Mesothelial cell of epicardium (in vitro differentiated cells): ENCODE measurements around the gene CBL. TPM values are rescaled to one million over a fixed set of nuclear protein-coding genes. Genes with fewer than 3 reads are reported as not detected.

ENCODE experiments used
- DNase-seq, 2 experiments: peaks; one replicate each; pipeline ENCODE4 v3.0.0; 2021; ENCODE audit warnings: low spot score in 2 of 2; ENCODE audit not compliant: unreplicated experiment in 2 of 2
- H3K27ac Mint-ChIP-seq: 2 replicates; pipeline ENCODE4 v1.8.0; 2021; ENCODE audit warnings: mixed read lengths
- H3K27me3 Mint-ChIP-seq: 2 replicates; pipeline ENCODE4 v1.8.0; 2021; ENCODE audit warnings: low read depth, mixed read lengths
- H3K36me3 Mint-ChIP-seq: 2 replicates; pipeline ENCODE4 v1.8.0; 2021; ENCODE audit warnings: mixed read lengths
- H3K4me1 Mint-ChIP-seq: 2 replicates; pipeline ENCODE4 v1.8.0; 2021; ENCODE audit warnings: mixed read lengths
- H3K4me3 Mint-ChIP-seq: 2 replicates; pipeline ENCODE4 v1.8.0; 2021; ENCODE audit warnings: mild to moderate bottlenecking, moderate library complexity, mixed read lengths
- H3K9me3 Mint-ChIP-seq: 2 replicates; pipeline ENCODE4 v1.8.0; 2021; ENCODE audit warnings: mixed read lengths
- total RNA-seq: library from RNA; stranded (reverse); gene quantifications from 3 replicates; pipeline ENCODE4 v1.2.1, GENCODE V29; 2021
- TF ChIP-seq, protein P1 (sequence below): fragments of 200-600 bp; sonication (generic); IDR thresholded peaks from one replicate; pipeline ENCODE4 v1.5.0; 2021; ENCODE audit warnings: antibody characterized with exemption; ENCODE audit not compliant: unreplicated experiment

The CBL gene
- total RNA-seq, 1 donor from 2014 or later: 27.5 TPM

GRCh38 chr11:119277660-119278059 lies 71.5 kb downstream of the CBL start:
- Mint-ChIP-seq H3K27ac (no peak overlapping the region), H3K4me1 (peaks cover 2% of the 10 kb centered on the region), H3K27me3 (no peaks in the 10 kb centered on the region), H3K9me3 (no peaks in the 10 kb centered on the region), H3K36me3 (peaks cover 29% of the 10 kb centered on the region), H3K4me3 (no peak overlapping the region)
- TF ChIP-seq, protein P1, sequence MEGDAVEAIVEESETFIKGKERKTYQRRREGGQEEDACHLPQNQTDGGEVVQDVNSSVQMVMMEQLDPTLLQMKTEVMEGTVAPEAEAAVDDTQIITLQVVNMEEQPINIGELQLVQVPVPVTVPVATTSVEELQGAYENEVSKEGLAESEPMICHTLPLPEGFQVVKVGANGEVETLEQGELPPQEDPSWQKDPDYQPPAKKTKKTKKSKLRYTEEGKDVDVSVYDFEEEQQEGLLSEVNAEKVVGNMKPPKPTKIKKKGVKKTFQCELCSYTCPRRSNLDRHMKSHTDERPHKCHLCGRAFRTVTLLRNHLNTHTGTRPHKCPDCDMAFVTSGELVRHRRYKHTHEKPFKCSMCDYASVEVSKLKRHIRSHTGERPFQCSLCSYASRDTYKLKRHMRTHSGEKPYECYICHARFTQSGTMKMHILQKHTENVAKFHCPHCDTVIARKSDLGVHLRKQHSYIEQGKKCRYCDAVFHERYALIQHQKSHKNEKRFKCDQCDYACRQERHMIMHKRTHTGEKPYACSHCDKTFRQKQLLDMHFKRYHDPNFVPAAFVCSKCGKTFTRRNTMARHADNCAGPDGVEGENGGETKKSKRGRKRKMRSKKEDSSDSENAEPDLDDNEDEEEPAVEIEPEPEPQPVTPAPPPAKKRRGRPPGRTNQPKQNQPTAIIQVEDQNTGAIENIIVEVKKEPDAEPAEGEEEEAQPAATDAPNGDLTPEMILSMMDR: no peak
- no peak for DNase-seq

- Mint-ChIP-seq H3K4me1 (peaks cover 2% of the 10 kb centered on the region), H3K4me3 (no peak overlapping the region), H3K9me3 (no peaks in the 10 kb centered on the region), H3K36me3 (peaks cover 27% of the 10 kb centered on the region), H3K27me3 (no peaks in the 10 kb centered on the region), H3K27ac (no peak overlapping the region)
- no peak for DNase-seq
- TF ChIP-seq, protein P1: no peak
These were observed 76.4 kb downstream of the CBL start for GRCh38 chr11:119282495-119282894.

DNA sequence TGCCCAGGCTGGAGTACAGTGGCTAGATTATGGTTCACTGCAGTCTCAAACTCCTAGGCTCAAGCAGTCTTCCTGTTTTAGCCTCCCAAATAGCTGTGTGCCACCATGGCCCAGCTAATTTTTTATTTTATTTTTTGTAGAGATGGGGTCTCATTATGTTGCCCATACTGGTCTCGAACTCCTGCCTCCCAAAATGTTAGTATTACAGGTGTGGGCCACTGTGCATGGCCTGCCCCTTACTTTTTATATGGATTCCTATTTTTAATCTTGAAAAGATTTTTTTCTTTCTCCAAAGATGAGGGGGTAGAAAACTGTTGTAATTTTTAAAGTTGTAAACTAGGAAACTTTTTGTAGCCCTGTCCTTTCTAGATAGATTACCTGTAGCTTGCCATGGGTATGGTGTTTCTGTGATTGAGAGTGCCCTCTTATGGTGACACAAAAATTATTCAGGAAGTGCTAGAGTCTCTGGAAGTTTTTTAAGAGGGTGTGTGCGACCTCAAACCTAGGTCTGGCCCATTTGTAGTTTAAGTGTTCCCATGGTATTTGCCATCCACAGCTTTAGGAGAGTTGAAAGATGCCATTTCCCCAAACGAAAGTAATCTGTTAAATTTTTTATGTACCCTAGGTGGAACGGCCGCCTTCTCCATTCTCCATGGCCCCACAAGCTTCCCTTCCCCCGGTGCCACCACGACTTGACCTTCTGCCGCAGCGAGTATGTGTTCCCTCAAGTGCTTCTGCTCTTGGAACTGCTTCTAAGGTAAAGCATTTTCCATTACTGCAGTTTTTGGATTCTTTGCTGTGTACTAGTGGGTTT lies 78.4 kb downstream of the CBL start:
- no peaks in the 10 kb centered on the region for H3K9me3 Mint-ChIP-seq
- peaks cover 31% of the 10 kb centered on the region for H3K36me3 Mint-ChIP-seq
- TF ChIP-seq, protein P1: no peak
- H3K4me3 Mint-ChIP-seq: no peak overlapping the region
- H3K27ac Mint-ChIP-seq: no peak overlapping the region
- H3K27me3 Mint-ChIP-seq: no peaks in the 10 kb centered on the region
- H3K4me1 Mint-ChIP-seq: peaks cover 2% of the 10 kb centered on the region
- DNase-seq: no peak

- Mint-ChIP-seq H3K4me1 (peaks cover 2% of the 10 kb centered on the region), H3K36me3 (peaks cover 26% of the 10 kb centered on the region), H3K4me3 (no peak overlapping the region), H3K9me3 (no peaks in the 10 kb centered on the region), H3K27me3 (no peaks in the 10 kb centered on the region), H3K27ac (no peak overlapping the region)
- no peak for DNase-seq
- TF ChIP-seq, protein P1: no peak
These were observed 79.3 kb downstream of the CBL start for GRCh38 chr11:119285431-119285830.

DNA sequence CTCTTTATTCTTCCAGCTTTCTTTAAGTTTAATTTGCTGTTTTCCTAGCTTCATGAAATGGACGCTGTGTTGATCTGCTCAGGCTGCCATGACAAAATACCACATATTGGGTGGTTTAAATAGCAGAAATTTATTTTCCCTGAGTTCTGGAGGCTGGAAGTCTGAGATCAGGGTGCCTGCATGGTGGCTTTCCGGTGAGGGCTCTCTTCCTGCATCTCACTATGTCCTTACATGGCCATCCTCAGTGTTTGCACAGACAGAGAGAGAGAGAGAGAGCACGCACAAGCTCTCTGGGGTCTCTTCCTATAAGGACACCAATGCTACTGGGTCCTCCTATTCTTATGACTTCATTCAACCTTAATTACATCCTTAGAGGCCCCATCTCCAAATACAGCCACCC lies 82.1 kb downstream of the CBL start:
- TF ChIP-seq, protein P1: no peak
- Mint-ChIP-seq H3K9me3 (no peaks in the 10 kb centered on the region), H3K4me1 (no peaks in the 10 kb centered on the region), H3K36me3 (peaks cover 42% of the 10 kb centered on the region), H3K27ac (no peak overlapping the region), H3K27me3 (no peaks in the 10 kb centered on the region), H3K4me3 (no peak overlapping the region)
- no peak for DNase-seq
